ENCODE results near the gene LAMA2. TPM values are rescaled to one million over a fixed set of nuclear protein-coding genes. Genes with fewer than 3 reads are reported as not detected.

LAMA2 gene
- total and polyA plus RNA-seq, 2 of the 8 experiments (the other 6 are each of a cell fraction or from before 2014, with no cell fraction given): 1.3 to 3.8 TPM

- 95% methylated on average over 1 of the region's 1 CpG; no CpG with 5 or more reads in 1 of the 2 experiments for WGBS, 2 experiments (ENCODE audit: extremely low coverage in 1 of 2, insufficient coverage in 1 of 2, insufficient read length in 1 of 2, insufficient replicate concordance in 2 of 2, low coverage in 1 of 2, low lambda C conversion rate in 2 of 2, missing lambda C conversion rate in 1 of 2)
Observed at GRCh38 chr6:129211626-129212025, 328.7 kb downstream of the LAMA2 start.

More at GRCh38 chr6:129211626-129212025, 328.7 kb downstream of the LAMA2 start:
- no peak overlapping the region for H2BK12ac ChIP-seq (ENCODE audit: low read depth, low read length)
- TF ChIP-seq SUZ12 (IDR thresholded peaks at IDR 0.05; ENCODE audit: low read length): no peak
- H4K20me1 ChIP-seq (replicated peaks in 1 of 2; ENCODE audit: control insufficient read depth in 1 of 2, insufficient read depth in 2 of 2, low read length in 2 of 2): peaks cover 0 to 2% of the 10 kb centered on the region in 2 experiments
- ChIA-PET POLR2A (ENCODE audit: partially characterized antibody) (no interaction called here), CTCF (ENCODE audit: partially characterized antibody) (no interaction called here)
- no peak overlapping the region for H2BK20ac ChIP-seq (ENCODE audit: low read length)
- H2BK15ac ChIP-seq (ENCODE audit: low read length): no peak overlapping the region
- no peak overlapping the region for H3K23ac ChIP-seq (ENCODE audit: insufficient read length)
- DNase-seq (ENCODE audit: low read depth in 1 of 2, low spot score in 2 of 2) (no peak), FAIRE-seq (no peak)
- H3K27ac ChIP-seq (ENCODE audit: low read depth, low read length): no peak overlapping the region
- H3K4me3 ChIP-seq (ENCODE audit: extremely low read depth in 1 of 4, insufficient read depth in 2 of 4, low read depth in 3 of 4, low read length in 4 of 4): no peak overlapping the region
- H2AK5ac ChIP-seq (ENCODE audit: low read depth, low read length): no peak overlapping the region
- H2BK5ac ChIP-seq (ENCODE audit: low read depth, low read length): no peak overlapping the region
- no peak overlapping the region for H4K5ac ChIP-seq (ENCODE audit: insufficient read length, low read depth, low read length)
- no peak overlapping the region for H3K9ac ChIP-seq (replicated peaks in 1 of 4; ENCODE audit: extremely low read depth in 1 of 4, low read depth in 3 of 4, low read length in 3 of 4)
- H3K36me3 ChIP-seq (ENCODE audit: control insufficient read depth in 2 of 4, insufficient read depth in 4 of 4, low read length in 3 of 4): no peaks in the 10 kb centered on the region
- no peaks in the 10 kb centered on the region for H3K4me1 ChIP-seq (replicated peaks in 1 of 4; ENCODE audit: control insufficient read depth in 3 of 4, insufficient read depth in 4 of 4, low read length in 3 of 4)
- H2AFZ ChIP-seq (ENCODE audit: low read length): no peak overlapping the region
- H3K23me2 ChIP-seq (ENCODE audit: low read depth, low read length): no peaks in the 10 kb centered on the region
- H3K56ac ChIP-seq (replicated peaks; ENCODE audit: insufficient read length, low read depth, low read length): no peak overlapping the region
- no peak overlapping the region for H2BK120ac ChIP-seq (replicated peaks; ENCODE audit: low read depth, low read length)
- H3K9me3 ChIP-seq (ENCODE audit: insufficient read depth in 2 of 2, low read depth in 1 of 2, low read length in 1 of 2): no peaks in the 10 kb centered on the region
- no peaks in the 10 kb centered on the region for H3K27me3 ChIP-seq (replicated peaks in 1 of 4; ENCODE audit: control insufficient read depth in 3 of 4, extremely low read depth in 1 of 4, insufficient read depth in 3 of 4, low read length in 3 of 4)
- H3K14ac ChIP-seq (ENCODE audit: insufficient read length): no peak overlapping the region
- no peaks in the 10 kb centered on the region for H3K79me2 ChIP-seq (ENCODE audit: control insufficient read depth in 1 of 2, insufficient read depth in 2 of 2, low read length in 2 of 2)
- no peak overlapping the region for H3K18ac ChIP-seq (ENCODE audit: extremely low read depth, low read length)
- no peak overlapping the region for H3K4ac ChIP-seq (replicated peaks; ENCODE audit: insufficient read length, low read depth, low read length)
- H4K91ac ChIP-seq (replicated peaks; ENCODE audit: insufficient read length, low read length): no peak overlapping the region
- no peaks in the 10 kb centered on the region for H3K79me1 ChIP-seq (ENCODE audit: low read depth, low read length)
- no peak overlapping the region for H3K4me2 ChIP-seq (ENCODE audit: insufficient read depth in 1 of 2, low read depth in 2 of 2, low read length in 2 of 2)
- H4K8ac ChIP-seq (ENCODE audit: extremely low read depth, insufficient read depth, low read length): no peak overlapping the region
